ENCODE measurements around the gene TP53AIP1. TPM values are rescaled to one million over a fixed set of nuclear protein-coding genes. Genes with fewer than 3 reads are reported as not detected.
"Not testable (repeated sequence)": the region's sequence is repeated elsewhere in the genome, so short reads cannot be mapped to it uniquely, and the experiment has no call there.

The TP53AIP1 gene
- total RNA-seq, 2 donors from 2014 or later = 0.14 TPM; not detected in 1

DNA sequence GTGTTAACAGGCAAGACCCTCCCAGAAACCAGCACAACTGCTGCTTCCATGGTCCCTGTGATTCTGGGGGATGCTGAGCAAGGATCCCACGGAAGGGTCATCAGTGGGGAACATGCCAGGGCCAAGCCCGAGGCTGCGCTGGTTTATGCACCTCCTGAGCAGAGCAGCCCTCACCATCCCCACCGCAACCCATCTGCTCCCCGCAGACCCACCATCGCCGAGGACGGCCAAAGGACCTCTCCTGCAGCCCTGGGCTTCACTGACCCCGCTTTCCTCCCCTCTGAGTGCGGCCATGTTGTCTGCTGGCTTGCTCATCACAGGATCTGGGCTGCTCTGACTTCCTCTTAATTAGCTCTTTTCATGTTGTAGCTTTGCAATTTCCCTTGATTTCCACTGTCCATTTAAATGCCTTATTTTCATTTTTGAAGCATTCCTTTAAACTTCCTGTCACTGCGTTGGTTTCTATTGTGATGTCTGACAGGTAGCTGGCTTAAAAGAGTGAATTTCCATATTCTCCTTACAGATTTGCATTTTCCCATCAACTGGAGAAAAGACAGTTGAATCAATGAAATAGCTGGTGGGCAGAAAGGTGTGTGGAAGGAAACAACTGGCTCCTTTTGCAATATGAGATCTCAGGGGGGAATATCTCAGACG, 14.9 kb downstream of the TP53AIP1 start:
- DNase-seq (no peak), ATAC-seq (replicated peaks in 1 of 2) (no peak)
- Mint-ChIP-seq H3K36me3 (ENCODE audit: insufficient read depth in 2 of 2) (no peaks in the 10 kb centered on the region), H3K4me1 (ENCODE audit: low read depth) (peaks cover 18% of the 10 kb centered on the region), H3K4me3 (no peak overlapping the region), H3K27me3 (ENCODE audit: low read depth) (peaks cover 13% of the 10 kb centered on the region), H3K9me3 (no peaks in the 10 kb centered on the region), H3K27ac (no peak overlapping the region)

DNA sequence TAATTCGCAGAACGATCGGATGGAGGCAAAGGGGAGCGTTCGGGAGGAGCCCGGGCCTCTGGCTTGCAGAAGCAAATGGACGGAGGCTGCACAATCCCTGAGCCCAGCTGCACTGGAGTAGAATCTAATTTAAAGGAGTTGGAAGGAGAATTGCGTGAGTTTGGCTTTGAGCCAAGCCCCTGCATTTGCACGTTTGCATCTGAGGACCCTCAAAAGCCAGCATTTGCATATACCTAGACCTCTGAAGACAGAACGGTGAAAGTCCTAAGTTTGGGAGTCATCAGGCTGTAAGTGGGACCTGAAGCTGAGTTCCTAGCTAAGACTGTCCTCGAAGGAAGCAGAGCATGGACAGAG, 15.6 kb downstream of the TP53AIP1 start:
- ATAC-seq (replicated peaks in 1 of 2) (no peak), DNase-seq (no peak)
- Mint-ChIP-seq H3K4me3 (no peak overlapping the region), H3K9me3 (no peaks in the 10 kb centered on the region), H3K27ac (no peak overlapping the region), H3K27me3 (ENCODE audit: low read depth) (peaks cover 13% of the 10 kb centered on the region), H3K4me1 (ENCODE audit: low read depth) (peaks cover 18% of the 10 kb centered on the region), H3K36me3 (ENCODE audit: insufficient read depth in 2 of 2) (no peaks in the 10 kb centered on the region)

DNA sequence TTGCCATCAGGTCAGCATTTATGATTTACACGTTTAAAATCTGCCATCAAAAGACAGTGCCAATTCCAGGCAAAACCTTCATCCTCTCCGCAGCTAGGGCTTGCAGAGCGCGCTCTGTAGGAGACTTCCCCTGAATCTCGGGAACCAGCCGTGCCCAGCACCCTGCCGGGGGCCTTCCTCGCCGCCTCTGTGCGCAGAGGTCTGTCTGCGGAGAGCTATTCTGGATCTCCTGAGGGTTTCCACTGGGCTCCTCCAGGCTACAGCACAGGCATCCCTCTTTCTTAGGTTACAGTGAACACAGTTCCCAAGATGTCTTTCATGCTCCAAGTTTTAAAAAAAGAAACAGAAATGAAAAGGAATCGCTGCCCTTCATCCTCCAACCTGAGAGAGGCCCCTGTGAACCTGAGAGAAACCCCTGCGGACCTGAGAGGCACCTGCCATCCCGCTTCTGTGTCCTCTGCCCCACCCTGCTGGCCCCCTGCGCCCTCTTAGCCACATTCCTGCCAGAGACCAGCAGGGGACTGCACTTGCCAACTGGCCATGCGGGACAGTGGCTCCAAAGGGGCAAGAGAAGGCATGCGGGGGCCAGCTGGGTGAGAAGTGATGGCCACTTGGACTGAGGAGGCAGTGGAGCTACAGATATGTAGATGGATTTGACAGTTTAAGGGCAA, 16.1 kb downstream of the TP53AIP1 start:
- DNase-seq (no peak), ATAC-seq (replicated peaks in 1 of 2) (no peak)
- no peaks in the 10 kb centered on the region for H3K36me3 Mint-ChIP-seq (ENCODE audit: insufficient read depth in 2 of 2)
- no peak overlapping the region for H3K27ac Mint-ChIP-seq
- H3K9me3 Mint-ChIP-seq = no peaks in the 10 kb centered on the region
- peaks cover 22% of the 10 kb centered on the region for H3K4me1 Mint-ChIP-seq (ENCODE audit: low read depth)
- no peak overlapping the region for H3K4me3 Mint-ChIP-seq
- peaks cover 13% of the 10 kb centered on the region for H3K27me3 Mint-ChIP-seq (ENCODE audit: low read depth)

DNA sequence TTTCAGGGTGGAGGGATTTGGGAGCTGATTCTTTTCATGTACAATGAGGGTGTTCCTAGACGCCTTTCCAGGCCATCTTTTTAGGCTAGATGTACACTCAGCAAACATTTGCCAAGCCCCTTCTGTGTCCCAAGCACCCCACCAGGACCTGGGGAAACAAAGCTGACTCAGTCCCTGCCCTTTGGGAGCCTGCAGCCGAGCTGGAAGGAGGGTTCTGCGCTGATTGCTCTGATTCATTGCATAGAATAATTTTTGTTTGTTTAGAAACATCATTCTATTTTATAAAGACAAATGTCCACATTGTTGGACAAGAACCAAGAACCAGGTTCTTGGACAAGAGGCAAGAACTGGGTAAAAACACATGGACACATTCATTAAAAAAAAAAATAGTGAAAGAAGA, 16.7 kb downstream of the TP53AIP1 start:
- Mint-ChIP-seq H3K4me3 (no peak overlapping the region), H3K9me3 (no peaks in the 10 kb centered on the region), H3K4me1 (ENCODE audit: low read depth) (peaks cover 22% of the 10 kb centered on the region), H3K36me3 (ENCODE audit: insufficient read depth in 2 of 2) (no peaks in the 10 kb centered on the region), H3K27me3 (ENCODE audit: low read depth) (peaks cover 13% of the 10 kb centered on the region), H3K27ac (no peak overlapping the region)
- DNase-seq (no peak), ATAC-seq (replicated peaks in 1 of 2) (no peak)

DNA sequence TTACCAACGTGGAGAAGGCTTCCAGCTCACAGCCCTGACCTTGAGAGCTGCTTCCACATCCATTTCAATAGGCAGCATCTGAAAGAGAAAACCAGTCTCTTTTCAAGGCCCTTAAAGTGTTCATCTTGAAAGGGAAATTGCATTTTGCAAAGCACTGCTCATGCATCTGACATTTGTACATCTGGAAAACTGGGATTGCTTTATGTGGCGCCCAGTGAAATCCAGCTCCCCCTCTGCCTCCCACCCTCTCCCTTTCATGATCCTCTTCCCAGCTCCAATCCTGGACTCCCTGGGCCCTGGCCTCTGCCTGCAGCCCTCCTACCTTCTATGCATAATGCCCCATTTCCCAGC, 17.4 kb downstream of the TP53AIP1 start:
- Mint-ChIP-seq H3K9me3 (no peaks in the 10 kb centered on the region), H3K27ac (no peak overlapping the region), H3K4me3 (no peak overlapping the region), H3K4me1 (ENCODE audit: low read depth) (peaks cover 22% of the 10 kb centered on the region), H3K27me3 (ENCODE audit: low read depth) (peaks cover 13% of the 10 kb centered on the region), H3K36me3 (ENCODE audit: insufficient read depth in 2 of 2) (no peaks in the 10 kb centered on the region)
- DNase-seq (no peak), ATAC-seq (replicated peaks in 1 of 2) (no peak)

DNA sequence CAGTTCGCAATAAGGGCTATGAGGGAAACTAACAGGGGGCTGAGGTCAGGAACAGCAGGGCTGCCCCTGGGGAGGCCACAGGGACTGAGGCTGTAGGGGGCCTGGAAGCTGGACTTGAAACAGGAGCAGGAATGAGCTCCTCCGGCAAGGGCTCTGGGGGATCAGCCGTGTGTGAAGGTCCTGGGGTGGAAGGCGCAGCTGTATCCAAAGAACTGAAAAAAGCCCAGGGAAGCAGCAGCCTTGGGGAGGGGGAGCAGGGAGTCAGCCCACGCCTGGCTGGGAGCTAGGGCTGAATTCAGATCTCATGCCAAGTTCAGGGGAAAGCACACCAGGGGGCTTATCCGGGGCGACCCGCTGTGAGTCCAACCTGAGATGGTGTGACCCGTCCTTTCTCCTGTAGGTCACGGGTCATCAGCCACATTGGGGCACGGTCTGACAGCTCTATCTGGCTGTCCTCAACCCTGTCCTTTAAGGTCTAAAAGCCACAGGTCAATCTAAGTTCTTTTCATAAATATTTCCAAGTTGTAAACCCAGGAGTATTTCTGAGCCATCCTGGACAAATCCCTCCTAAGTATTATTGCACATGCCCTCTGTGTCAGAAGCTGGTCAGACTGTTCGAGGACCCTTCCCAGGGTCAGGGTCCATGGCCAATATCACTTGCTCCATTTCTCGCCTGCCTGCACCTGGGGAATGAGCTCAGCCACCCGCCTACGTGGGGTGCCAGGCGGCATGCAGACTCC, 18.0 kb downstream of the TP53AIP1 start:
- DNase-seq = no peak
- Mint-ChIP-seq H3K27me3 (ENCODE audit: low read depth) (peaks cover 13% of the 10 kb centered on the region), H3K27ac (no peak overlapping the region), H3K36me3 (ENCODE audit: insufficient read depth in 2 of 2) (no peaks in the 10 kb centered on the region), H3K4me3 (no peak overlapping the region), H3K9me3 (no peaks in the 10 kb centered on the region), H3K4me1 (ENCODE audit: low read depth) (peaks cover 22% of the 10 kb centered on the region)
- no peak for ATAC-seq (replicated peaks in 1 of 2)

DNA sequence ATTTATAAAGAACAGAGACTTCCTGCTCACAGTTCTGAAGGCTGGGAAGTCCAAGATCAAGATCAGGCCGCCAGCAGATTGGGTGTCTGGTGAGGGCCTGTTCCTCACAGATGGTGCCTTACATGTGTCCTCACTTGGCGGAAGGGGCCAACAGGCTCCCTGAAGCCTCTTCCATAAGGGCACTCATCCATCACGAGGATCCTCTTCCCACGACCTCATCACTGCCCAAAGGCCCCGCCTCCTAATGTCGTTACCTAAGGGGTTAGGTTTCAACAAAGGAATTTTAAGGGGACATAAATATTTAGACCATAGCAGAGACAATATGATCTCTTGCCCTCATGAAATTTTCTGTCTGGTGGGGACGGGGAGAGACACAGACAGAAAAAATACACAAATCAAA, 18.6 kb downstream of the TP53AIP1 start:
- Mint-ChIP-seq H3K4me3 (no peak overlapping the region), H3K27me3 (ENCODE audit: low read depth) (peaks cover 8% of the 10 kb centered on the region), H3K36me3 (ENCODE audit: insufficient read depth in 2 of 2) (no peaks in the 10 kb centered on the region), H3K27ac (no peak overlapping the region), H3K4me1 (ENCODE audit: low read depth) (peaks cover 22% of the 10 kb centered on the region), H3K9me3 (no peaks in the 10 kb centered on the region)
- ATAC-seq (replicated peaks in 1 of 2) (no peak), DNase-seq (no peak)

DNA sequence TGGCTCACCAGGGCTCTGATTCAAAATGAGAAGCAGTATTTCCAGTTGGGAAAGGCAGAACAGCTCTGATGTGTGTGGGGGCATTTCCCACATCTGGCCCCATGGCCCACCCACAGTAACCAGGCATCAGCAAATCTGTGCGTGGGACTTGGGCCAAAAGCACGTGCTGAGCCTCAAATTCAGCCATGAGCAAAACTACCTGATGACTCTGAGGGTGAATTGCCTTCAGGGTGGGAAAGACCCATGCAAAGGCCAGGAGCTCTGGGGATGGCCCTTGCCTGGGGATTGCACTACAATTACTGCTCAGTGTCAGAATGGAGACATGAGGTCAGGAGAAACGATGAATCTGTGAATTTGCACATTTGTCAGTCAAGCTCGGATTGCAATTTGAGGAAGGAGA, 20.9 kb downstream of the TP53AIP1 start:
- ATAC-seq (replicated peaks in 1 of 2) = no peak
- H3K4me1 Mint-ChIP-seq (ENCODE audit: low read depth) = peaks cover 21% of the 10 kb centered on the region
- DNase-seq = no peak
- no peaks in the 10 kb centered on the region for H3K9me3 Mint-ChIP-seq
- H3K27ac Mint-ChIP-seq = no peak overlapping the region
- H3K4me3 Mint-ChIP-seq = no peak overlapping the region
- H3K27me3 Mint-ChIP-seq (ENCODE audit: low read depth) = peaks cover 5% of the 10 kb centered on the region
- no peaks in the 10 kb centered on the region for H3K36me3 Mint-ChIP-seq (ENCODE audit: insufficient read depth in 2 of 2)

DNA sequence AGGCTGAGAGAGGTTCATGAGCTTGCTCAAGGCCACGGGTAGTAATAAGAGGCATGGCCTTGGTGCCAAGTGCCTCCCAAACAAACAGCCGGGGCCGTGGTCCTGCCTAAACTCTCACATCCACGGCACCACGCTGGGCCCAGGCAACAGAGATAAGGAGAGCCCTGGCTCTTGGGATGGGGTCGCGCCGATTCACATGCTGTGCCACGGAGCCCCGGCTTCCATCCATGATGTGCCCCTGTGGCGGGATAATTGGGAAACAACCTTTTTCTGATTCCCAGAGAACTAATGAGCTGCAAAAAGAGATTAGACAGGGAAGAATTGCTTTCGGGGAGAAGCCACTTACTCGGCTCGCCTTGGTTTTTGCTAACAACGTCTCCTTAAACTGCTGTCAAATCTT, 22.0 kb downstream of the TP53AIP1 start:
- no peak for ATAC-seq (replicated peaks in 1 of 2)
- Mint-ChIP-seq H3K27ac (no peak overlapping the region), H3K9me3 (no peaks in the 10 kb centered on the region), H3K4me1 (ENCODE audit: low read depth) (peaks cover 21% of the 10 kb centered on the region), H3K4me3 (no peak overlapping the region), H3K36me3 (ENCODE audit: insufficient read depth in 2 of 2) (no peaks in the 10 kb centered on the region), H3K27me3 (ENCODE audit: low read depth) (peaks cover 13% of the 10 kb centered on the region)
- DNase-seq = no peak

DNA sequence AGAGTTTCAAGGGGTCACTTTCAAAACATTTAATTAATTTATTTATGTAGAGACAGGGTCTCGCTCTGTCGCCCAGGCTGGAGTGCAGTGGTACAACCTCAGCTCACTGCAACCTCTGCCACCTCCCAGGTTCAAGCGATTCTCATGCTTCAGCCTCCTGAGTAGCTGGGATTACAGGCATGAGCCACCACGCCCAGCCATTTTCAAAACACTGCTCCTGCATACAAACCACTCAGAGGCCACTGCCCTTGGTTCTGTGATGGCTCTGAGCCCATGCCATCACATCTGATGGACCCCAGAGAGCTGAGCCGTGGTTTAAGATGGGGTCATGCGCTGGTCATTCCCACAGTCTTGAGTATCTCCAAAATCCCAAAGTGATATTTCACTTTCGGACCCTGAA, 23.0 kb downstream of the TP53AIP1 start:
- not testable (repeated sequence) for DNase-seq; ATAC-seq (replicated peaks in 1 of 2); H3K36me3 Mint-ChIP-seq (ENCODE audit: insufficient read depth in 2 of 2); H3K4me3 Mint-ChIP-seq; H3K9me3 Mint-ChIP-seq
- Mint-ChIP-seq H3K27ac (peak overlapping the region; percentile 19), H3K27me3 (ENCODE audit: low read depth) (peaks cover 15% of the 10 kb centered on the region), H3K4me1 (ENCODE audit: low read depth) (peaks cover 21% of the 10 kb centered on the region)

DNA sequence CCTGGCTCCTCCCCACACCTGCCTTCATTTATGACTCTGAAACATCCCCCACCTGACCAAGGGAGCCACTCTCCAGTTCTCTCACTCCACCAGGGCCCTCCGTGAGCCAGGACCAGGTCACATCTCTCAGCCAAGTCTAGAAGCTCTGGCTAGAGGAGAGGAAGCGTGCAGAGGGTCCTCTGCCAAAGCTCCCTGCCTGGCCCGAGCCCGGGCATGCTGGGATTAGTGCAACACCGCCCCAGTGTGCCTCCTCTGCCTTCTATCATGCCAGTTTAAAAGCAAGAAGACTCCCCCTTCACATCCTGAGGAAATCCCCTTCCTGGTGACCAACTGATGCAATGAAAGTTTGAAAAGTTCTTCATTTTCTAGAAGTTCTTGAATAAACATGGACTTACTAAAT, 23.5 kb downstream of the TP53AIP1 start:
- H3K27ac Mint-ChIP-seq = peak overlapping the region; percentile 19
- DNase-seq (peak in 1 of 2 donors; percentile 13), ATAC-seq (replicated peaks in 1 of 2) (peak in 1 of 2 donors; percentile 44)

DNA sequence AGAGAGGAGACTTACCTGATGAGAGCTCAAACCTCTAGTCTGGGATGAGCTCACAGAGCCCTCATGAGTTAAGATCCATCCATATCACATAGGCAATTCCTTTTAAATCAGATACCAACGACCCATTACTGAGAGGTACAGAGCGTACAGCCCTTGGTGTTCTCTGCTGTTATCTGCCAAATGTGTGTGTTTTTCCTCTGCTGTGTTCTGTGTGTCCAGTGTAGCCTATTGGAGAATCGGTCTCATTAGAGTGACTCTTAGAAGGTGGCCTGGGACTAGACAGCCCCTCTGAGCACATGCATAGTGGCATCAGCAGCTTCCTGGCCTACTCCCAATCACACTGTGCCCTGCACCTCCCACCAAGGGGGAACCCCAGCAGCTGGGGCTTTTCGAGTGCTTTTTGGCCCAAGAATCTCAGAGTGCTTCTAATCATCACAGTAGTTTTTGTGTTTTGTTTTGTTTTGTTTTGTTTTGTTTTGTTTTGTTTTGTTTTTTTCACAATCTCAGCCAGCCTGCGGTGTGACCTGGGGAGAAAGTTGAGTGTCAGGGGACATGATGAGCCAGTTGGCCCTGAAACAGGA, 25.4 kb downstream of the TP53AIP1 start:
- peaks cover 15% of the 10 kb centered on the region for H3K27me3 Mint-ChIP-seq (ENCODE audit: low read depth)
- H3K27ac Mint-ChIP-seq = peak overlapping the region; percentile 71
- peak in 1 of 2 donors; percentile 14 for DNase-seq
- no peaks in the 10 kb centered on the region for H3K36me3 Mint-ChIP-seq (ENCODE audit: insufficient read depth in 2 of 2)
- H3K4me3 Mint-ChIP-seq = no peak overlapping the region
- ATAC-seq (replicated peaks in 1 of 2) = peak in 1 of 2 donors; percentile 59
- no peaks in the 10 kb centered on the region for H3K9me3 Mint-ChIP-seq
- H3K4me1 Mint-ChIP-seq (ENCODE audit: low read depth) = peaks cover 21% of the 10 kb centered on the region

More for the DNA sequence above, 23.5 kb downstream of the TP53AIP1 start:
- peak overlapping the region; percentile 20 to 63 for H3K4me3 Mint-ChIP-seq
- no peaks in the 10 kb centered on the region for H3K36me3 Mint-ChIP-seq (ENCODE audit: insufficient read depth in 2 of 2)
- H3K9me3 Mint-ChIP-seq = no peaks in the 10 kb centered on the region
- peaks cover 15% of the 10 kb centered on the region for H3K27me3 Mint-ChIP-seq (ENCODE audit: low read depth)
- peaks cover 21% of the 10 kb centered on the region for H3K4me1 Mint-ChIP-seq (ENCODE audit: low read depth)

DNA sequence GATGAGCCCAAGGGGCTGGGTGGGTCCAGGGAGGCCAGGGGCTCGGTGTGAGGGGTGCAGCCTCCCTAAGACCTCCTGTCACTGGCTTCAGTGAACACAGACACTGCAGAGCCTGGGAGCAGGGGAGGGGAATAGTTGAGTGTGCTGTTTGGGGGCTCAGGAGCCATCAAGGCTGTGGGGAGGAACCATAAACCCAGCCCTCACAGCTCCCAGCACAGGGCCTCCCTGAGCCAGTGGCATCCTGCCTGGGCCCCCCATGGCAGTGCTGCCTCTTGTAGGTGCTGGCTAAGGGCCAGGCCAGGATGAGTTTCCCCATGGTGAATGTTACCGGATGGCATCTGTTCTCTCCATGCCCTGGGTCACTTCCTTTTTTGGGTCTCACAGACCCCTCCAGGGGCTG, 26.0 kb downstream of the TP53AIP1 start:
- Mint-ChIP-seq H3K9me3 (no peaks in the 10 kb centered on the region), H3K27me3 (ENCODE audit: low read depth) (peaks cover 15% of the 10 kb centered on the region), H3K36me3 (ENCODE audit: insufficient read depth in 2 of 2) (no peaks in the 10 kb centered on the region), H3K4me1 (ENCODE audit: low read depth) (peaks cover 17% of the 10 kb centered on the region), H3K4me3 (no peak overlapping the region), H3K27ac (no peak overlapping the region)
- ATAC-seq (replicated peaks in 1 of 2) (no peak), DNase-seq (no peak)

Measured in activated T-cell treated with anti-CD3 and anti-CD28 coated beads, Interleukin-2, amount 50 U/mL, for 72 hours (primary cell).